ENCODE data around the gene E4F1. TPM values are rescaled to one million over a fixed set of nuclear protein-coding genes. Genes with fewer than 3 reads are reported as not detected.

The E4F1 gene
- total RNA-seq = 100 to 1,000 TPM in 1 of 6 donors, 10 to 100 TPM in 5; 24.9 to 153 (median 32.9) TPM

GRCh38 chr16:2223221-2223941, at the start of gene E4F1:
E4F1 (plus strand) TSS chr16:2223591; CDS start chr16:2223614, 23 bp downstream.
- Histone ChIP-seq H3K27me3 (no peaks in the 10 kb centered on the region), H3K36me3 (peaks cover 0 to 12% (median 3%) of the 10 kb centered on the region in 4 donors), H3K9me3 (no peaks in the 10 kb centered on the region), H3K4me3 (peak within 1 kb of the TSS; percentile 33 to 100 (median 80)), H3K4me1 (peaks cover 18 to 38% (median 21%) of the 10 kb centered on the region in 4 donors), H3K27ac (peak within 1 kb of the TSS; percentile 75 to 96 (median 90))
- peak; percentile 99 to 100 for DNase-seq
- peak; percentile 100 for ATAC-seq (ENCODE audit: low FRiP score in 2 of 2)
- 0 to 1% methylated on average over 6 to 33 of the region's 82 CpGs for WGBS, 2 donors
- TF ChIP-seq POLR2AphosphoS5 (IDR thresholded peaks at IDR 0.05) (peak; percentile 98), CTCF (IDR thresholded peaks at IDR 0.05) (peak in 3 of 6 experiments; percentile 3 to 39 (median 32)), POLR2A (IDR thresholded peaks at IDR 0.05) (peak in 3 of 4 donors; percentile 73 to 96 (median 76)), EP300 (IDR thresholded peaks at IDR 0.05) (peak in 1 of 4 donors; percentile 70)

GRCh38 chr16:2173916-2174315, 49.5 kb upstream of the E4F1 start:
- H3K9me3 ChIP-seq = no peaks in the 10 kb centered on the region
- peaks cover 7 to 30% (median 9%) of the 10 kb centered on the region in 4 donors for H3K4me1 ChIP-seq
- DNase-seq (peak in 1 of 2 donors; percentile 37), ATAC-seq (ENCODE audit: low FRiP score in 2 of 2) (no peak)
- H3K4me3 ChIP-seq = no peak overlapping the region
- WGBS, 2 donors = 97% methylated on average over 4 of the region's 4 CpGs; no CpG with 5 or more reads in 1 of the 2 donors
- H3K27me3 ChIP-seq = no peaks in the 10 kb centered on the region
- H3K36me3 ChIP-seq = peaks cover 8 to 84% (median 70%) of the 10 kb centered on the region in 4 donors
- H3K27ac ChIP-seq = no peak overlapping the region
- TF ChIP-seq CTCF (IDR thresholded peaks at IDR 0.05) (no peak), POLR2AphosphoS5 (IDR thresholded peaks at IDR 0.05) (no peak), POLR2A (IDR thresholded peaks at IDR 0.05) (no peak), EP300 (IDR thresholded peaks at IDR 0.05) (no peak)

- Histone ChIP-seq H3K4me3 (no peak overlapping the region), H3K9me3 (no peaks in the 10 kb centered on the region), H3K27ac (no peak overlapping the region), H3K27me3 (no peaks in the 10 kb centered on the region), H3K36me3 (peaks cover 8 to 81% (median 65%) of the 10 kb centered on the region in 4 donors), H3K4me1 (peaks cover 2 to 24% (median 4%) of the 10 kb centered on the region in 4 donors)
- 93 to 94% methylated on average over 15 to 21 of the region's 21 CpGs for WGBS, 2 donors
- no peak for ATAC-seq (ENCODE audit: low FRiP score in 2 of 2)
- no peak for TF ChIP-seq CTCF (IDR thresholded peaks at IDR 0.05)
- TF ChIP-seq POLR2A (IDR thresholded peaks at IDR 0.05) = no peak
- TF ChIP-seq POLR2AphosphoS5 (IDR thresholded peaks at IDR 0.05) = no peak
- DNase-seq = peak in 1 of 2 donors; percentile 63
Observed at GRCh38 chr16:2174396-2175131, 48.8 kb upstream of the E4F1 start.

GRCh38 chr16:2175454-2175853, 47.9 kb upstream of the E4F1 start:
- H3K4me1 ChIP-seq = peaks cover 0 to 18% (median 2%) of the 10 kb centered on the region in 4 donors
- no peaks in the 10 kb centered on the region for H3K27me3 ChIP-seq
- H3K27ac ChIP-seq = no peak overlapping the region
- no peak overlapping the region for H3K4me3 ChIP-seq
- peaks cover 8 to 74% (median 62%) of the 10 kb centered on the region in 4 donors for H3K36me3 ChIP-seq
- WGBS, 2 donors = 100% methylated on average over 8 of the region's 10 CpGs; no CpG with 5 or more reads in 1 of the 2 donors
- ATAC-seq (ENCODE audit: low FRiP score in 2 of 2) = no peak
- no peaks in the 10 kb centered on the region for H3K9me3 ChIP-seq
- no peak for TF ChIP-seq EP300 (IDR thresholded peaks at IDR 0.05)
- no peak for TF ChIP-seq POLR2AphosphoS5 (IDR thresholded peaks at IDR 0.05)
- no peak for TF ChIP-seq CTCF (IDR thresholded peaks at IDR 0.05)
- no peak for TF ChIP-seq POLR2A (IDR thresholded peaks at IDR 0.05)
- DNase-seq = peak in 1 of 2 donors; percentile 68
